Femur (tissue), 1 donor: ENCODE data around the gene ELMOD1.

Experiments
- DNase-seq: peaks from one replicate; pipeline ENCODE4 v3.0.0-alpha.2; 2017

The ELMOD1 gene

GRCh38 chr11:107587306-107587979 is 3.5 kb upstream of the ELMOD1 start:
- DNase-seq = no peak

GRCh38 chr11:107591378-107592230 is 657 bp downstream of the ELMOD1 start:
- DNase-seq = peak; percentile 36

- DNase-seq = peak; percentile 24
Observed at GRCh38 chr11:107592231-107592590, 1.3 kb downstream of the ELMOD1 start.

- peak; percentile 32 for DNase-seq
Observed at GRCh38 chr11:107592813-107593212, 1.9 kb downstream of the ELMOD1 start.

GRCh38 chr11:107593951-107594350 is 3.0 kb downstream of the ELMOD1 start:
- no peak for DNase-seq

- DNase-seq = no peak
Observed at GRCh38 chr11:107594736-107595135, 3.8 kb downstream of the ELMOD1 start.

- no peak for DNase-seq
Observed at GRCh38 chr11:107598225-107599139, 7.5 kb downstream of the ELMOD1 start.

- DNase-seq = no peak
Observed at GRCh38 chr11:107605061-107606006, 14.4 kb downstream of the ELMOD1 start.

GRCh38 chr11:107606141-107606540 is 15.2 kb downstream of the ELMOD1 start:
- no peak for DNase-seq

GRCh38 chr11:107608809-107609208 is 17.9 kb downstream of the ELMOD1 start:
- no peak for DNase-seq

- no peak for DNase-seq
Observed at GRCh38 chr11:107609400-107610218, 18.7 kb downstream of the ELMOD1 start.

- no peak for DNase-seq
Observed at GRCh38 chr11:107612445-107612844, 21.5 kb downstream of the ELMOD1 start.

GRCh38 chr11:107619926-107620325 is 29.0 kb downstream of the ELMOD1 start:
- DNase-seq = no peak

- no peak for DNase-seq
Observed at GRCh38 chr11:107621081-107621480, 30.1 kb downstream of the ELMOD1 start.

- DNase-seq = no peak
Observed at GRCh38 chr11:107623183-107623582, 32.2 kb downstream of the ELMOD1 start.

GRCh38 chr11:107624983-107625684 is 34.2 kb downstream of the ELMOD1 start:
- no peak for DNase-seq

GRCh38 chr11:107625685-107625989 is 34.7 kb downstream of the ELMOD1 start:
- no peak for DNase-seq

- no peak for DNase-seq
Observed at GRCh38 chr11:107631043-107631442, 40.1 kb downstream of the ELMOD1 start.

- DNase-seq = no peak
Observed at GRCh38 chr11:107631931-107632330, 41.0 kb downstream of the ELMOD1 start.

GRCh38 chr11:107646783-107647182 is 55.8 kb downstream of the ELMOD1 start:
- DNase-seq = no peak

GRCh38 chr11:107648242-107648641 is 57.3 kb downstream of the ELMOD1 start:
- DNase-seq = no peak
